HEK293T (cell line): ENCODE measurements around the gene GRB7.

ENCODE experiments used
- NFRKB ChIP-seq: fragments of 450-650 bp; IDR thresholded peaks from 2 replicates; pipeline ENCODE4 v1.6.1; 2016; ENCODE audit warnings: mild to moderate bottlenecking, moderate library complexity
- SUZ12 ChIP-seq: fragments of 450-650 bp; IDR thresholded peaks from 2 replicates; pipeline ENCODE4 v1.6.1; 2016; ENCODE audit warnings: mild to moderate bottlenecking

GRCh38 chr17:39742126-39742855 is 4.6 kb downstream of the GRB7 start:
- no peak for TF ChIP-seq SUZ12
- no peak for TF ChIP-seq NFRKB
